Measurements from ENCODE around the gene WDR93. TPM values are rescaled to one million over a fixed set of nuclear protein-coding genes. Genes with fewer than 3 reads are reported as not detected.

Gene WDR93
- total RNA-seq, 1 experiment from 2014 or later: not detected

DNA sequence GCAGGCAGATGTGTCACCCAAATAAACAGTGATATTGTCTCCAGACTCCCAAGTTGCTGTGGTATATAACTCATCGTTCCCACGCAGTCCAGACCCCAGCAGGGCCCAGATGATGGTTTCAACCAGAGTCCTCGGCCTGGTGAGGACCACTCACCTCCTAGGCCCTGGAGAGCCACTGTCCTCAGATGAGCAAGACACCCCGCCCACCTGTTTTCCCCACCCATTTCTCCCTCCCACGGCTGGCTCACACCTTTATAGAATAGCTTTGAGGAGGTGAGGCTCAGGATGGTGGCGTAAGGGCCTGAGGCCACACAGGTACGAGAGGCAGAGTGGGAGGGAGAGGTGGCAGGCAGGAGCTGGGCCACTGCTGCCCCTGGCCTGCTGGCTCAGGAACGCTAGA is 53.0 kb downstream of the WDR93 start (continued):
- TF ChIP-seq NR1H2 (CRISPR knock-in tag; IDR thresholded peaks at IDR 0.05) (no peak), ELF4 (CRISPR knock-in tag; IDR thresholded peaks at IDR 0.05; ENCODE audit: low read depth) (no peak)
- TF ChIP-seq, protein P1, sequence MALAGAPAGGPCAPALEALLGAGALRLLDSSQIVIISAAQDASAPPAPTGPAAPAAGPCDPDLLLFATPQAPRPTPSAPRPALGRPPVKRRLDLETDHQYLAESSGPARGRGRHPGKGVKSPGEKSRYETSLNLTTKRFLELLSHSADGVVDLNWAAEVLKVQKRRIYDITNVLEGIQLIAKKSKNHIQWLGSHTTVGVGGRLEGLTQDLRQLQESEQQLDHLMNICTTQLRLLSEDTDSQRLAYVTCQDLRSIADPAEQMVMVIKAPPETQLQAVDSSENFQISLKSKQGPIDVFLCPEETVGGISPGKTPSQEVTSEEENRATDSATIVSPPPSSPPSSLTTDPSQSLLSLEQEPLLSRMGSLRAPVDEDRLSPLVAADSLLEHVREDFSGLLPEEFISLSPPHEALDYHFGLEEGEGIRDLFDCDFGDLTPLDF (CRISPR knock-in tag; IDR thresholded peaks at IDR 0.05): no peak

- ChIA-PET CTCF (interaction anchor here (1.2 to 1.4 kb wide), 2 partner anchors 72 to 130 kb away, joined by 3 to 4 read pairs; no protein-coding TSS in a partner anchor), POLR2A (no interaction called here)
- peaks cover 20% of the 10 kb centered on the region; the same call in 1 of the 2 replicates for H3K4me1 Mint-ChIP-seq
- no peak overlapping the region for H3K4me3 Mint-ChIP-seq
- no peaks in the 10 kb centered on the region; the same call in 1 of the 2 replicates for H3K27me3 Mint-ChIP-seq (ENCODE audit: low read depth)
- TF ChIP-seq NFATC4 (CRISPR knock-in tag; IDR thresholded peaks at IDR 0.05) (no peak), ZNF281 (CRISPR knock-in tag; IDR thresholded peaks at IDR 0.05) (no peak)
- TF ChIP-seq, protein P2, sequence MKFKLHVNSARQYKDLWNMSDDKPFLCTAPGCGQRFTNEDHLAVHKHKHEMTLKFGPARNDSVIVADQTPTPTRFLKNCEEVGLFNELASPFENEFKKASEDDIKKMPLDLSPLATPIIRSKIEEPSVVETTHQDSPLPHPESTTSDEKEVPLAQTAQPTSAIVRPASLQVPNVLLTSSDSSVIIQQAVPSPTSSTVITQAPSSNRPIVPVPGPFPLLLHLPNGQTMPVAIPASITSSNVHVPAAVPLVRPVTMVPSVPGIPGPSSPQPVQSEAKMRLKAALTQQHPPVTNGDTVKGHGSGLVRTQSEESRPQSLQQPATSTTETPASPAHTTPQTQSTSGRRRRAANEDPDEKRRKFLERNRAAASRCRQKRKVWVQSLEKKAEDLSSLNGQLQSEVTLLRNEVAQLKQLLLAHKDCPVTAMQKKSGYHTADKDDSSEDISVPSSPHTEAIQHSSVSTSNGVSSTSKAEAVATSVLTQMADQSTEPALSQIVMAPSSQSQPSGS (CRISPR knock-in tag; IDR thresholded peaks at IDR 0.05; ENCODE audit: borderline replicate concordance, low read depth): no peak
- no peaks in the 10 kb centered on the region for H3K9me3 Mint-ChIP-seq
- no peaks in the 10 kb centered on the region for H3K36me3 Mint-ChIP-seq
- no peak overlapping the region for H3K27ac Mint-ChIP-seq
- ATAC-seq (no peak), DNase-seq (ENCODE audit: low spot score) (no peak)
Measured at GRCh38 chr15:89745131-89745530, 54.5 kb downstream of the WDR93 start.

- Mint-ChIP-seq H3K9me3 (no peaks in the 10 kb centered on the region), H3K4me1 (peaks cover 20% of the 10 kb centered on the region; the same call in 1 of the 2 replicates), H3K27ac (no peak overlapping the region), H3K36me3 (no peaks in the 10 kb centered on the region), H3K27me3 (ENCODE audit: low read depth) (no peaks in the 10 kb centered on the region; the same call in 1 of the 2 replicates), H3K4me3 (no peak overlapping the region)
- ATAC-seq: no peak
- POLR2A ChIA-PET: no interaction called here
- CTCF ChIA-PET: interaction anchor here (1.4 kb wide), 1 partner anchor 129 kb away, joined by 3 read pairs; no protein-coding TSS in a partner anchor
- no peak for DNase-seq (ENCODE audit: low spot score)
- TF ChIP-seq, protein P3, sequence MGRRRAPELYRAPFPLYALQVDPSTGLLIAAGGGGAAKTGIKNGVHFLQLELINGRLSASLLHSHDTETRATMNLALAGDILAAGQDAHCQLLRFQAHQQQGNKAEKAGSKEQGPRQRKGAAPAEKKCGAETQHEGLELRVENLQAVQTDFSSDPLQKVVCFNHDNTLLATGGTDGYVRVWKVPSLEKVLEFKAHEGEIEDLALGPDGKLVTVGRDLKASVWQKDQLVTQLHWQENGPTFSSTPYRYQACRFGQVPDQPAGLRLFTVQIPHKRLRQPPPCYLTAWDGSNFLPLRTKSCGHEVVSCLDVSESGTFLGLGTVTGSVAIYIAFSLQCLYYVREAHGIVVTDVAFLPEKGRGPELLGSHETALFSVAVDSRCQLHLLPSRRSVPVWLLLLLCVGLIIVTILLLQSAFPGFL (CRISPR knock-in tag; IDR thresholded peaks at IDR 0.05; ENCODE audit: borderline replicate concordance): no peak
- no peak for TF ChIP-seq EMX1 (CRISPR knock-in tag; IDR thresholded peaks at IDR 0.05)
- TF ChIP-seq, protein P4, sequence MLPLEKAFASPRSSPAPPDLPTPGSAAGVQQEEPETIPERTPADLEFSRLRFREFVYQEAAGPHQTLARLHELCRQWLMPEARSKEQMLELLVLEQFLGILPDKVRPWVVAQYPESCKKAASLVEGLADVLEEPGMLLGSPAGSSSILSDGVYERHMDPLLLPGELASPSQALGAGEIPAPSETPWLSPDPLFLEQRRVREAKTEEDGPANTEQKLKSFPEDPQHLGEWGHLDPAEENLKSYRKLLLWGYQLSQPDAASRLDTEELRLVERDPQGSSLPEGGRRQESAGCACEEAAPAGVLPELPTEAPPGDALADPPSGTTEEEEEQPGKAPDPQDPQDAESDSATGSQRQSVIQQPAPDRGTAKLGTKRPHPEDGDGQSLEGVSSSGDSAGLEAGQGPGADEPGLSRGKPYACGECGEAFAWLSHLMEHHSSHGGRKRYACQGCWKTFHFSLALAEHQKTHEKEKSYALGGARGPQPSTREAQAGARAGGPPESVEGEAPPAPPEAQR (CRISPR knock-in tag; IDR thresholded peaks at IDR 0.05): no peak
- TF ChIP-seq ZNF671 (CRISPR knock-in tag; IDR thresholded peaks at IDR 0.05): no peak
- TF ChIP-seq, protein P5, sequence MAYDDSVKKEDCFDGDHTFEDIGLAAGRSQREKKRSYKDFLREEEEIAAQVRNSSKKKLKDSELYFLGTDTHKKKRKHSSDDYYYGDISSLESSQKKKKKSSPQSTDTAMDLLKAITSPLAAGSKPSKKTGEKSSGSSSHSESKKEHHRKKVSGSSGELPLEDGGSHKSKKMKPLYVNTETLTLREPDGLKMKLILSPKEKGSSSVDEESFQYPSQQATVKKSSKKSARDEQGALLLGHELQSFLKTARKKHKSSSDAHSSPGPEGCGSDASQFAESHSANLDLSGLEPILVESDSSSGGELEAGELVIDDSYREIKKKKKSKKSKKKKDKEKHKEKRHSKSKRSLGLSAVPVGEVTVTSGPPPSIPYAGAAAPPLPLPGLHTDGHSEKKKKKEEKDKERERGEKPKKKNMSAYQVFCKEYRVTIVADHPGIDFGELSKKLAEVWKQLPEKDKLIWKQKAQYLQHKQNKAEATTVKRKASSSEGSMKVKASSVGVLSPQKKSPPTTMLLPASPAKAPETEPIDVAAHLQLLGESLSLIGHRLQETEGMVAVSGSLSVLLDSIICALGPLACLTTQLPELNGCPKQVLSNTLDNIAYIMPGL (CRISPR knock-in tag; IDR thresholded peaks at IDR 0.05): no peak
- TF ChIP-seq ATF6 (CRISPR knock-in tag; IDR thresholded peaks at IDR 0.05): no peak
- no peak for TF ChIP-seq GRHL2 (CRISPR knock-in tag; IDR thresholded peaks at IDR 0.05; ENCODE audit: insufficient replicate concordance, severe bottlenecking)
- TF ChIP-seq ETV6 (CRISPR knock-in tag; IDR thresholded peaks at IDR 0.05): no peak
- TF ChIP-seq, protein P1 (CRISPR knock-in tag; IDR thresholded peaks at IDR 0.05): no peak
- TF ChIP-seq TCF7 (CRISPR knock-in tag; IDR thresholded peaks at IDR 0.05; ENCODE audit: low read depth): no peak
- TF ChIP-seq GTF2I (CRISPR knock-in tag; conservative IDR thresholded peaks at IDR 0.05): no peak
- TF ChIP-seq NR2C2 (CRISPR knock-in tag; IDR thresholded peaks at IDR 0.05): no peak
- TF ChIP-seq ZNF512 (CRISPR knock-in tag; IDR thresholded peaks at IDR 0.05; ENCODE audit: borderline replicate concordance): no peak
Measured at GRCh38 chr15:89745768-89746167, 55.2 kb downstream of the WDR93 start.

Measured in WTC11 (cell line).